Upper lobe of left lung (tissue), 6 donors: Measurements from ENCODE around the gene ARAP2. TPM values are rescaled to one million over a fixed set of nuclear protein-coding genes. Genes with fewer than 3 reads are reported as not detected.

ENCODE experiments used
- ATAC-seq, 2 donors: fragments of 200-7000 bp; cut with Tn5 transposase; one replicate each; pipeline ENCODE4 v1.9.1; 2022; ENCODE audit warnings: mild to moderate bottlenecking in 2 of 2, moderate library complexity in 2 of 2; ENCODE audit not compliant: low FRiP score in 2 of 2
- DNase-seq, 2 donors: peaks; one replicate each; pipeline ENCODE4 v3.0.0-alpha.2; 2019 to 2020
- H3K27ac ChIP-seq, 4 donors: fragments of 200-600 bp; sonication (generic); one replicate each; pipeline ENCODE4 v1.5.1; 2016 to 2019
- H3K27me3 ChIP-seq, 4 donors: fragments of 200-600 bp; sonication (generic); one replicate each; pipeline ENCODE4 v1.5.1; 2017 to 2019
- H3K36me3 ChIP-seq, 4 donors: fragments of 200-600 bp; sonication (generic); one replicate each; pipeline ENCODE4 v1.5.1; 2016 to 2019
- H3K4me1 ChIP-seq, 4 donors: fragments of 200-600 bp; sonication (generic); one replicate each; pipeline ENCODE4 v1.5.1; 2018 to 2019
- H3K4me3 ChIP-seq, 4 donors: fragments of 200-600 bp; sonication (generic); one replicate each; pipeline ENCODE4 v1.5.1; 2017 to 2019; ENCODE audit warnings: mild to moderate bottlenecking in 2 of 4, moderate library complexity in 1 of 4
- H3K9me3 ChIP-seq, 4 donors: fragments of 200-600 bp; sonication (generic); one replicate each; pipeline ENCODE4 v1.5.1; 2018 to 2019
- EP300 ChIP-seq, 4 donors: sonication (generic); formaldehyde crosslinking; IDR thresholded peaks; one replicate each; pipeline ENCODE4 v1.5.1; 2017; ENCODE audit warnings: antibody characterized with exemption in 4 of 4, control low read depth in 2 of 4
- POLR2A ChIP-seq, 4 donors: fragments of 450-650 bp; IDR thresholded peaks; one replicate each; pipeline ENCODE4 v1.5.1; 2016 to 2017; ENCODE audit warnings: antibody characterized with exemption in 4 of 4, mild to moderate bottlenecking in 2 of 4
- POLR2AphosphoS5 ChIP-seq, 2 donors: sonication (generic); formaldehyde crosslinking; IDR thresholded peaks; one replicate each; pipeline ENCODE4 v1.5.1; 2017; ENCODE audit warnings: antibody characterized with exemption in 2 of 2
- WGBS, 2 donors: methylation state at CpG; one replicate each; pipeline ENCODE4 v1.1.5; 2017 to 2018; 5-methylcytosine and 5-hydroxymethylcytosine counted together
- total RNA-seq, 6 donors: library from RNA; depleted of rRNA in 4 of 6; stranded (reverse); fragments of >200 nt in 4 of 6; gene quantifications; one replicate each; pipeline versions ENCODE4 v1.1.0 to v1.2.1, GENCODE V29; 2016 to 2021
- TF ChIP-seq, protein P1 (sequence below), 6 experiments: fragments of 450-650 bp in 4 of 6; fragments of 200-600 bp in 2 of 6; sonication (generic) in 2 of 6; IDR thresholded peaks; one replicate each; pipeline ENCODE4 v1.5.1; 2016 to 2019; ENCODE audit warnings: antibody characterized with exemption in 6 of 6
- donor health status: DM: no; HTN: no; CAD: no; lungs with moderate emphysema.
- donor health status: DM: no; HTN: yes; CAD: no; lungs with severe emphysema.

ARAP2 gene
- total RNA-seq, 6 donors from 2014 or later, result 35.6 to 270 (median 95.2) TPM

- 71 to 72% methylated on average over 5 of the region's 5 CpGs for WGBS, 2 donors
- no peak overlapping the region for H3K4me3 ChIP-seq
- TF ChIP-seq, protein P1, sequence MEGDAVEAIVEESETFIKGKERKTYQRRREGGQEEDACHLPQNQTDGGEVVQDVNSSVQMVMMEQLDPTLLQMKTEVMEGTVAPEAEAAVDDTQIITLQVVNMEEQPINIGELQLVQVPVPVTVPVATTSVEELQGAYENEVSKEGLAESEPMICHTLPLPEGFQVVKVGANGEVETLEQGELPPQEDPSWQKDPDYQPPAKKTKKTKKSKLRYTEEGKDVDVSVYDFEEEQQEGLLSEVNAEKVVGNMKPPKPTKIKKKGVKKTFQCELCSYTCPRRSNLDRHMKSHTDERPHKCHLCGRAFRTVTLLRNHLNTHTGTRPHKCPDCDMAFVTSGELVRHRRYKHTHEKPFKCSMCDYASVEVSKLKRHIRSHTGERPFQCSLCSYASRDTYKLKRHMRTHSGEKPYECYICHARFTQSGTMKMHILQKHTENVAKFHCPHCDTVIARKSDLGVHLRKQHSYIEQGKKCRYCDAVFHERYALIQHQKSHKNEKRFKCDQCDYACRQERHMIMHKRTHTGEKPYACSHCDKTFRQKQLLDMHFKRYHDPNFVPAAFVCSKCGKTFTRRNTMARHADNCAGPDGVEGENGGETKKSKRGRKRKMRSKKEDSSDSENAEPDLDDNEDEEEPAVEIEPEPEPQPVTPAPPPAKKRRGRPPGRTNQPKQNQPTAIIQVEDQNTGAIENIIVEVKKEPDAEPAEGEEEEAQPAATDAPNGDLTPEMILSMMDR (IDR thresholded peaks at IDR 0.05), result no peak
- TF ChIP-seq POLR2A (IDR thresholded peaks at IDR 0.05) (no peak), EP300 (IDR thresholded peaks at IDR 0.05) (no peak), POLR2AphosphoS5 (IDR thresholded peaks at IDR 0.05) (no peak)
- no peaks in the 10 kb centered on the region for H3K9me3 ChIP-seq
- no peaks in the 10 kb centered on the region for H3K36me3 ChIP-seq
- H3K27ac ChIP-seq, result no peak overlapping the region
- no peaks in the 10 kb centered on the region for H3K27me3 ChIP-seq
- DNase-seq, result no peak
- ATAC-seq, result no peak
- H3K4me1 ChIP-seq, result no peaks in the 10 kb centered on the region
Observed at GRCh38 chr4:36027203-36027602, 217.1 kb downstream of the ARAP2 start.

GRCh38 chr4:36026348-36026880 lies 217.9 kb downstream of the ARAP2 start:
- Histone ChIP-seq H3K36me3 (no peaks in the 10 kb centered on the region), H3K27me3 (no peaks in the 10 kb centered on the region), H3K9me3 (no peaks in the 10 kb centered on the region), H3K27ac (no peak overlapping the region), H3K4me1 (no peaks in the 10 kb centered on the region), H3K4me3 (no peak overlapping the region)
- TF ChIP-seq POLR2AphosphoS5 (IDR thresholded peaks at IDR 0.05), result no peak
- no peak for TF ChIP-seq EP300 (IDR thresholded peaks at IDR 0.05)
- TF ChIP-seq, protein P1 (IDR thresholded peaks at IDR 0.05), result no peak
- no peak for TF ChIP-seq POLR2A (IDR thresholded peaks at IDR 0.05)
- ATAC-seq, result no peak
- no peak for DNase-seq
- WGBS, 2 donors, result 68 to 76% methylated on average over 3 to 6 of the region's 6 CpGs

DNA sequence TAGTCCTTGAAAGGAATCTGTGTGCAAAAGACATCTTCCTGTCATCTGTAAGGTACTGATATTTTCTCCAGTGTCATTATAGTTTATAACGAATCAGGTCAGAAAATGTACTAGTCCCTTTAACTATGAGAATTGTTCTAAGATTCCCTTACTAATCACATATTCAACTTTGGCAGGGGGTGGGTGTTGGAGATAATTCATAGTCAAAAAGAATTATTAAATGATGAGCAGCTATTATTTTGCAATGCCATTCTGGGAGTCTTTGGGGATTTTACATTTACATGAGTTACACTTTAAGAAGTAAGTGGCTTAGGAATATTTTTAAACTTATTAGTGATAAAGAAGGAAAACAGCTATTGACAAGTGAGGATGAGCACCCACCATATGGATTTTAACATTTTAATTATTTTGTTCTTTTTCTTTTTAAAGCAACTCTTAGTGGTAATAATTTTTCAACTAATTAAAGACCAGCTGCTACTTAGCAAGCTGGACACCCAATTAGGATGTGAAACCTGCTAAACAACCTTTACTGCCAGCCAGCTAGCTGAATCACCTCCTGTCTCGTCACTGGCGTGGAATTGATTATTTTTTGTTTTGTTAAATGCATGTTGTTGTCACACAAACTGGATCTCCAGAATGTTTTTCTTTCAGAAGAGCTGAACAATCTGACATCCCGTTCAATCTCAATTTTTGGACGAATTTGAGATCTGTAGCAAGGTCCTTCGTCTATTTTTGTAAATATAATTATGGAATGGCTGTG lies 219.2 kb downstream of the ARAP2 start:
- ATAC-seq, result no peak
- H3K9me3 ChIP-seq, result no peaks in the 10 kb centered on the region
- WGBS, 2 donors, result 70 to 72% methylated on average over 6 of the region's 6 CpGs
- no peaks in the 10 kb centered on the region for H3K4me1 ChIP-seq
- TF ChIP-seq, protein P1 (IDR thresholded peaks at IDR 0.05), result no peak
- TF ChIP-seq POLR2A (IDR thresholded peaks at IDR 0.05) (no peak), POLR2AphosphoS5 (IDR thresholded peaks at IDR 0.05) (no peak), EP300 (IDR thresholded peaks at IDR 0.05) (no peak)
- H3K36me3 ChIP-seq, result no peaks in the 10 kb centered on the region
- H3K27me3 ChIP-seq, result no peaks in the 10 kb centered on the region
- H3K27ac ChIP-seq, result no peak overlapping the region
- no peak for DNase-seq
- H3K4me3 ChIP-seq, result no peak overlapping the region

GRCh38 chr4:36020351-36020750 lies 224.0 kb downstream of the ARAP2 start:
- no peak overlapping the region for H3K4me3 ChIP-seq
- no peaks in the 10 kb centered on the region for H3K27me3 ChIP-seq
- ATAC-seq (no peak), DNase-seq (no peak)
- 90% methylated on average over 3 of the region's 3 CpGs for WGBS, 2 donors
- no peaks in the 10 kb centered on the region for H3K9me3 ChIP-seq
- no peaks in the 10 kb centered on the region for H3K36me3 ChIP-seq
- no peaks in the 10 kb centered on the region for H3K4me1 ChIP-seq
- H3K27ac ChIP-seq, result no peak overlapping the region
- TF ChIP-seq POLR2A (IDR thresholded peaks at IDR 0.05) (no peak), POLR2AphosphoS5 (IDR thresholded peaks at IDR 0.05) (no peak), EP300 (IDR thresholded peaks at IDR 0.05) (no peak)
- TF ChIP-seq, protein P1 (IDR thresholded peaks at IDR 0.05), result no peak

Other genes starting within 250 kb of the ARAP2 start
- 10 to 100 TPM in 2 of 6 donors, 1 to 10 TPM in 3, under 1 TPM in 1; 0.83 to 47.4 (median 7.2) TPM for gene DTHD1, start 37.1 kb upstream of the ARAP2 start, total RNA-seq